GM18907 (cell line): ENCODE data around the gene LTBR.
"Not testable (repeated sequence)": the region's sequence is repeated elsewhere in the genome, so short reads cannot be mapped to it uniquely, and the experiment has no call there.

Experiments
- ATAC-seq: cut with Tn5 transposase; IDR thresholded peaks from one replicate; pipeline ENCODE4 v1.9.1; 2021; ENCODE audit warnings: mild to moderate bottlenecking, moderate library complexity; ENCODE audit not compliant: unreplicated experiment

The LTBR gene

DNA sequence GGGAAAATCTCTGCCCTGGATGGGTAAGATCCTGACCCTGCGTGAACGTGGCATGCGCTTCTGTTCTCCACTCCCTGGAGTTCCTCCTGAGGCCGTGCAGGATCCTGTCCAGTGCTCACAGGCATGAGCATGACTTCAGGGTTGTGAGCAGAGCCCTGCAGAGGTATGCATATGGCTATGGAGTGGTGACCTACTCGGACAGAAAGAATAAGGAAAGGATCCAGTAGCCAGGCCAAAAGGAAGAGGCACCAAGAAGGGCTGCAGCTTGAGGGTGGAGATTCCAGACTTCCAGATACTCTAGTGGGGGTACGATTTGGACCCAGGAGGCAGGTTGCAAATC lies 40.0 kb downstream of the LTBR start:
- ATAC-seq = no peak

DNA sequence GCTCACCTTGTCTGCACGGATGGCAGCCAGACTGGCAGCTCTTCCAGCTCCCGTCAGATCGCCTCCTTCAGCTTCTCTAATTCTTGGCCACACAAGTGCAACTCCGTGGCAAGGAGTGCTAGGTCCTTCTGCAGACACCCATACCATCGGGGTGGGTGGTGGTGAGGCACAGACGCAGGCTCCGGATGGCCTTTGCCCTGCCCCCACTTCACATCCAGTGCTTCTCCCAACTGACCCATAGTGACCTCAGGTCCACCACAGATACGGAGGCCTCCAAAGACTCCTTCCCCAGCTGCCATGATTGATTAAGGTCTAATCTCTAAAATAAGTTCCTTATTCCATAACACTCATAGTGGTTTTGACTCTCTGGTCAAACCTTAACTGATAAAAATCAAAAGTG lies 40.9 kb downstream of the LTBR start:
- no peak for ATAC-seq

DNA sequence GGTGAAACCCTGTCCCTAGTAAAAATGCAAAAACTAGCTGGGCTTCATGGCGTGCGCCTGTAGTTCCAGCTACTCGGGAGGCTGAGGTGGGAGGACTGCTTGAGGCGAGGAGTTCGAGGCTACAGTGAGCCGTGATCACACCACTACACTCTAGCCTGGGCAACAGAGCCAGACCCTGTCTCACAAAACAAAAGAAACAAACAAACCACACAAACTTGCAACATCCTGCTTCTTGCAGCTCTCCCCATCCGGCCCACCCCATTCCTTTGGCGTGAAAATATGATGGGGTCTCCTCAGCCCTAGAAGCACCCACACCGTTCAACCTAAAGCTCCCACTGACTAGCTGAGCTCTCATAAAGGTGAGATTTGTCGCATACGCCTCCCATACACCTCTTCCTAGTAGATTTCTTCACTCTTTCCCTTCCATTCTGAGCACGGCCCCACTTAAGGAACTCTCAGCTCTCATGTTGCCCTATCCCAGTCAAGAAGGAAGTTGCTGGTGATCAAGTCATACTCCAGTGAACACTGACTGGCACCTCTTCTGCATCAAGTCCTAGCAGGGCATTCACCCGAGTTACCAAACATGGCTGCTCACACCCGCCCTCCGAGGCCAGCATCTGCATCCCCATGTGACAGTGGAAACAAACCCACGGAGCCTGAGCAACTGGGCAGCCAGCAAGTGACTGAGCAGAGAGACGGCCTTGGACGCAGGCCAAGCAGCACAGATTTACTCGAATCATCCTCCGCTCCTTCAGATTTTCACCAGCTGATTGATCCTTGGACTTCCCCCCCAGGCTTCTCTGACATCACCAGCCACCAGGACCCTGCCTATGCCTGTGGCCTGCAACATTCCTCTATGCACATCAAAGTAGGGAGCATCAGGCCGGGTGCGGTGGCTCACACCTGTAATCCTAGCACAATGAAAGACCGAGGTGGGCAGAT lies 41.9 kb downstream of the LTBR start:
- no peak for ATAC-seq

DNA sequence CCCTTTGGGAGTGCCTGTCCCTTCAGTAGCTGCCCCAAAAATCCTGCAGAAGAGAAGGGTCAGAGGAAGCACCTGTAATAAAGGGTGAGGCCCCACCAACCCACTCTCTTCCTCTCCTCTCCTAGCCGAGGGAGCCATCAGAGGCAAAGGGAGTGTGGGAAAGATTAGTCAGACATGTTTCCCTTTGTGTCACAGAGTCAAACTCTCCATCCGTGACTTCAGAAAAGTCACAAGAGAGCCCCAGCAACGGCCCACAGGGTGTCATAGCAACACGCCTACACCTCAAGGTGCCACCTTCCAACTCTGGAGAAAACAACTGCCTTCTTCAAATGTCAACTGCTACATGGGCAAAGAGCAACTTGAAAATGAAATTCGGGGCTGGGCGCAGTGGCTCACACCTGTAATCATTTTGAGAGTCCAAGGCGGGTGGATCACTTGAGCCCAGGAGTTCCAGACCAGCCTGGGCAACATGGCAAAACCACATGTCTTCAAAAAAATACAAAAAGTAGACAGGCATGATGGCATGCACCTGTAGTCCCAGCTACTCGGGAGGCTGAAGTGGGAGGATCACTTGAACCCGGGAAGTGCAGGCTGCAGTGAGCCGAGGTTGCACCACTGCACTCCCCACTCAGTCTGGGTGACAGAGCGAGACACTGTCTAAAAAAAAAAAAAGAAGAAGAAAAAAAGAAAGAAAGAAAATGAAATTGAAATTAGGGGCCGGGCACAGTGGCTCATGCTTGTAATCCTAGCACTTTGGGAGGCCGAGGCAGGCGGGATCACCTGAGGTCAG lies 43.1 kb downstream of the LTBR start:
- ATAC-seq = peak; percentile 67

DNA sequence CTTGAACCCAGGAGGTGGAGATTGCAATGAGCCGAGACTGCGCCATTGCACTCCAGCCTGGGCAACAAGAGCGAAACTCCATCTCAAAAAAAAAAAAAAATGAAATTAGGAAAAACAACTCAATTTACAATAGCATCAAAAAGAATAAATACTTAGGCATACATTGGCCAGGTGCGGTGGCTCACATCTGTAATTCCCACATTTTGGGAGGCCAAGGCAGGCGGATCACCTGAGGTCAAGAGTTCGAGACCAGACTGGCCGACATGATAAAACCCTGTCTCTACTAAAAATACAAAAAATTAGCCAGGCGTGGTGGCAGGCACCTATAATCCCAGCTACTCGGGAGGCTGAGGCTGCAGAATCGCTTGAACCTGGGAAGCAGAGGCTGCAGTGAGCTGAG lies 43.8 kb downstream of the LTBR start:
- not testable (repeated sequence) for ATAC-seq

DNA sequence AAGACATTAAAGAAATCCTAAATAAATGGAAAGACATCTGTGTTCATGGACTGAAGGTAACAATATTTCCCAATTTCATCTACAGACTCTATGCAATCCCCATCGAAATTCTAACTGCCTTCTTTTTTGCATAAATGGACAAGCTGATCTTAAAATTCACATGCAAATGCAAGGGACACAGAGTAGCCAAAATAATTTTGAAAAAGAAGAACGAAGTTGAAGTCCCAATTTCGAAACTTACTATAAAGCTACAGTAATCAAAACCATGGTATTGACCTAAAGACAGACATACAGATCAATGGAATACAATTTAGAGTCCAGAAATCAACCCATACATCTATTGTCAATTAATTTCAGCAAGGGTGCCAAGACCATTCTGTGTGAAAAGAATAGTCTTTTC lies 44.4 kb downstream of the LTBR start:
- ATAC-seq = no peak

DNA sequence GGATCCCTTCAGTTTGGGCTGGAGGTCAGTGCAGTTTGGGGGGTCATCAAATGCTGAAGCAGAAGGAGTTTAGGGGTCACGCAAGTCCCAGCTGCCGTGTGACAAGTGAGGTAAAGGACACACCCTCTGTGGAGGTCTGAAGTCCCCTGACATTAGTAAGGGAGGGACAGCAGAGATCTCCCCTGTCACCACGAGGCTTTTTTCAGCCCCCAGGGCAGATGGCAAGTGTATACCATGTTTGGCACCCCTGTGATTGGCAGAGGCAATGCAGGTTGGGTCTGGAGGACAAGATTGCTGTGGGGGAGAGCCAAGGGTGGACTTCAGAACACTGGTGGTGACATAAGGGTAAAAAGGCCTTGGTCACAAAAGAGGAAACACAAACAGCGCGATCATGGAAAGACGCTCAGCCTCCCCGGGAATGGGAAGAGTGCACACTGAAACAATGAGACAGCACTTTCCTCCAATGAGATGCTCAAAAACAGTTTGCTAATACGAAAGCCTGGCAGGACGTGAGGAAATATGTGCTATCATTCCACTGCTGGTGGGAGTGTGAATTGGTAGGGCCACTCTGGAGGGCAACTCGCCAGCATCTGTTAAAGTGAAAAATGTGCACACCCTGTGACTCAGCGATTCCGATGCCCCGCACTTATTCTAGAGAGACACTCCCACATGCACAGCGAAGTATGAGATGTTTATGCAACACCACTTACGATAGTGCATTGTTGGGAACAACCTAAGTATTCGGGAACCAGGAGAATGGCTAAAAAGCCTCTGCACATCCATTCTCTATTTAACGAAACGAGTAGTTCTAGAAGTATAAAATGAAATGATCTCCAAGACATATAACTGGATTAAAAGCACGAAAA lies 46.4 kb downstream of the LTBR start:
- no peak for ATAC-seq

DNA sequence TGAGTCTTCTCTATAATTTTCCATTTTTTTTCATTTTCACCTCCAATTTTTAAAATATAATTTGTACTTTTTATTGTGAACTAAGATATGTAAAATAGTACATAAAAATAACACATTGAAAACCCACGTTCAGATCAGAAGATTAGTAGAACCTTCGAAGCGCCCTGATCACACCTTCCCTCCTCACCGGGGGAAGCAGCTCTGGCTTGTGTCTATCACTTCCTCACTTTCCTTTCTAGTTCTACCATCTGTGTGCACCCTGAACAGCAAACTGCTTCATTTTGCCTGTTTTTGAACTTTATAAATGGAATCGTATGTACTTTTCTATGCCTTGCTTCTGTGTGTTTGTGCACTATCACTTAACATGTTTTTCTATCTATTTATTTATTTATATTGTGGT lies 49.0 kb downstream of the LTBR start:
- ATAC-seq = no peak

DNA sequence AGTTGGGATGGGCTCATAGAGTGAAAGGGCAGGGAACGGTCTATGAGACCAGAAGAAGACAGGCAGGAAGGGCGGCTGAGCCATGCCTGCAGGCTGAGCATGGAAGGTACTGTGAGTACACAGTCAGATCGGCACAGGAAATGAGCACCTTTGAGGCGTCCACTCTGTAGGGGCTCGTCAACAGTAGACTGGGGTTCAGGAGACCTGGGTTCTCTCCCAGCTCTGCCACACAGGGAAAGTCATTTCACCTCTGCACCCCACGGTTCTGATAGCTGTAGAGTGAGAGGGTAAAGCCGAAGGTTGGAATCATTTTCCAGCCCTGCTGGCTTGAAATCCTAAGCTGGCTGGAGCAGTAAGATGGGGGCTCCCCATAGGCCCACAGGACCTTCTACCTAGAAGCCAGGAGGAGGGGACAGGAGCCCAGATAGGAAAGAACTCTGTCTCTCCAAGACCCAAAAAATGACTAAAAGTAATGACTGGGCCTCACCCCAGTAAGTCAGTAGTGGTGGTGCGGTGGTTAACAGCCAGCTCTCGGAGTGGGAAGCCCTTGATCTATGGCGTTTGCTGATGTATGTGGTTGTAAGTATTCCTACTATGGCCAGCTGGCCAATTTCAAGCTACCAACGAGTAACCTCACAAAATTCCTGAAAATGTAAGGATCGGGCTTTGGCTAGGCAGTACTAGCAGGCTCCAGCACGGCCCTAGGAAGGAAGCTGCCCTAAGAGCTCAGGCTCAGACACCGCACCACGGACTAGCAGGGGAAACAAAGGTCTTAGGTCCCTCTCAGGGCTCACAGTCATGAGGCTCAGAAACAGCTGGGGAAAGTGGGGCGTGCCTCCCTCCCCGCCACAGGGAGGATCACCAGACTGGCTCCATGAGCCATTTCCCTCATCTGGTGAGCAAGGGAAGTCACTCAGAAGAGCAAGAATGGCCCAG lies 50.5 kb downstream of the LTBR start:
- no peak for ATAC-seq

DNA sequence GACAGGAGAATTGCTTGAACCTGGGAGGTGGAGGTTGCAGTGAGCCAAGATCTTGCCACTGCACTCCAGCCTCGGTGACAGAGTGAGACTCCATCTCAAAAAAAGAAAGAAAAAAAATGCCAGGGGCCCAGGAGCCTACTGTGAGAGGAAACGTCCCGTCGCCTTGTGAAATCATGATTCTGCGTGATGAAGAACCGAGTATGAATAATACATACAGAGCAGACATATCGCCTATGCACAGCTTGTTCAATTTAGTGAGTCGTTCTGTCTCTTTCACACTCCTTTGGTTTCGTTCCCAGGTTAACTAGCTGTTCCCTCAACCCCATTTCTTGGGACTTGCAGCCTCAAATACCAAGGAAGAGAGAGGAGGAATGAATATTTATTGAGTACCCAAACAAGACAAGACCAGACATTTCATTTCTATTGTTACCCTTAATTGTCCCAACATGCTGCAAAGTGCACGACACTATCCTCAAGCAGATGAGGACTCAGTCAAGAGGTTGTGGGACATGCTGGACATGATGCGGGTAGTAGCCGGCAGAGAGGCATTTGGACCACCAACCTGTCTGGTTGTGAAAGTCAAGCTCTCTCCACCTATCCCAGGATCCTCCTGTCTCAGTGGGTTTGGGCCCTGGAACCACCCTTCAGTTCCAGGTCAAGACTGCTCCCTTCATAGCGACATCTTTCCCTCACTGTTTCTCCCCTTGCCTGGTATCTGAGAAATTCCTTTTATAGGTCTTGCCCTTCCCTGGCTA lies 52.2 kb downstream of the LTBR start:
- no peak for ATAC-seq

DNA sequence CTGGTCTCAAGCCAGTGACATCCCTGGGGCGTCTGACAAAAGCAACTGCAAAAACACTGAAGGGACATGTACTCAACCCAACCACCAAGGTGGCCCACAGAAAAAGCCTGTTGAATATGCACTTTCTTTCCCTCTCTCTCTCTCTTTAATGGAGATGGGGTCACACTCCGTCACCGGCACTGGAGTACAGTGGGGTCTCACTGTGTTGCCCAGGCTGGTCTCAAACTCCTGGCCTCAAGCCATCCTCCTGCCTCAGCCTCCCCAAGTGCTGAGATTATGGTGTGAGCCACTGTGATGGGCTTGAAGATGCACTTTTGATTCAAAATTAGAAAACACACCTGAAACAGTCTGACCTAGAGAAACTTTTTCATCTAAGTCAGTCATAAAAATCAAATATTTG lies 53.6 kb downstream of the LTBR start:
- ATAC-seq = no peak

DNA sequence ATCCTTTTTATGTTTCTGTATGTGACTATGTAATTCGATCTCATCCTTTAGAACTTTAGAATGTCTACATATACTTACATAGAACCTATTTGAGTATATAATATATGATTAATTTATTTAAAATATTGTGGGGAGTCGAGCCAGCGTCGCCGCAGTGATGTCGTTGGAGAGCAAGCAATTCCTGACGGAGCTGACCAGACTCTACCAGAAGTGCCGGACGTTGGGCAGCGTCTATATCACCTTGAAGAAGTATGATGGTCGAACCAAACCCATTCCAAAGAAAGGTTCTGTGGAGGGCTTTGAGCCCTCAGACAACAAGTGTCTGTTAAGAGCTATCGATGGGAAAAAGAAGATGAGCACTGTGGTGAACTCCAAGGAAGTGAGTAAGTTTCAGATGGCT lies 54.4 kb downstream of the LTBR start:
- no peak for ATAC-seq

DNA sequence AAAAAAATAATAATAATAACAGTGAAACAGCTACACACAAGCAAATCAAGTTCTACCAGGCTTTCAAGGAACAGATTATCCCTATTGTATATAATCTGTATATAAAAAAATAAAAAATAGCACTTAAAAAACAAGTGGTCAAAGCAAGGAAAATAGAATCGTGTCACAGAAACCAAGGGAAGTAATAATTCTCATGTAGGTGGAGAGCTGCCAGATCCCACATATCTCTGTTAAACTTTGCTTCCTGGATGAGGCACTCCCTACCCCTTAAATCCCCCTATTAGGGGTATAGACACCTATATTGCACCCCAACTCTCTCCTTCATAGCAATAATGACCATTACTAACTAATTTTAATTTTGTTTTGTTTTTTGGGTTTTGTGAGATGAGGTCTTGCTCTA lies 56.4 kb downstream of the LTBR start:
- ATAC-seq = no peak
